Stimulated activated CD4-positive, alpha-beta T cell treated with anti-CD3 and anti-CD28 coated beads, TNF-alpha, amount 100 ng/mL, for 4 hours (primary cell): ENCODE measurements around the gene TMEM26.
"Not testable (repeated sequence)": the region's sequence is repeated elsewhere in the genome, so short reads cannot be mapped to it uniquely, and the experiment has no call there.

ENCODE experiments used
- DNase-seq, 3 experiments: peaks; one replicate each; pipeline ENCODE4 v3.0.0-alpha.2; 2020; ENCODE audit warnings: low read depth in 3 of 3

Gene TMEM26

GRCh38 chr10:61400524-61400923, 52.7 kb downstream of the TMEM26 start:
- no peak for DNase-seq

DNA sequence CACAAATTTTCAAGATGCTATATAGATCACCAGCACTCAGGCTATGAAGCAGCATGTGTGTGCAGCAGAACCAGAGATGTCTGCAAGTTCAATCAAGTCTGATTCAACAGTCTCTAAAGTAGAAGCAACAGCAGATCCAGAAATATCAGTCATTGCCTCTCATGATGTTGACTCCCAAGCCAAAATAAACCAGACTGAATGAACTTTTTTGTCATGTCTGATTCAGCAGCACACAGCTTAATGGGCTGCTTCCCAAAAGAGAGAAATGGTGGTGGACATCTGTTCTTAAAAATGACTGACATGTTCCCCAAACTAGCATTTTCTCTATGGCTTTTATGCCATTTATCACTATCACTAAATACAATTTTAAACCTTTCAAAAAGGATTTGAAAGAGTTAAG, 53.8 kb downstream of the TMEM26 start:
- no peak for DNase-seq

- no peak for DNase-seq
Observed at GRCh38 chr10:61398366-61399129, 54.6 kb downstream of the TMEM26 start.

- DNase-seq, result no peak
Observed at GRCh38 chr10:61397175-61397986, 55.8 kb downstream of the TMEM26 start.

DNA sequence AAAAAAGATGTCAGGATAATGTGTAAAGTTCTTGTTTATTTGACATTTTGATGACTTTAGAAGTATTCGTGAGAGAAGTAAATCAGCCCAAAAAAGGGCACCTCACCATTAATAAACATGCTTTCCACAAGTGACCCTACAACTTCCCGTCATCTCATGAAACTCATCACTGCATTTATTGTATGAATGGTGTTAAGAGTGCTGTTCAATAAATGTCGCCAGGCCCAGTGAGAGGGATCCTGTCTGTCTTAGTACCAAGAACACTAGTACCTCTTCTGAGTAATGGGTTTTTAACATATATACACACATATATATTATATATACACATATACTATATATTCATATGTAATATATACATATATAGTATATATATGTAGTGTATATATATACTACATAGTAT, 61.9 kb downstream of the TMEM26 start:
- no peak for DNase-seq

DNA sequence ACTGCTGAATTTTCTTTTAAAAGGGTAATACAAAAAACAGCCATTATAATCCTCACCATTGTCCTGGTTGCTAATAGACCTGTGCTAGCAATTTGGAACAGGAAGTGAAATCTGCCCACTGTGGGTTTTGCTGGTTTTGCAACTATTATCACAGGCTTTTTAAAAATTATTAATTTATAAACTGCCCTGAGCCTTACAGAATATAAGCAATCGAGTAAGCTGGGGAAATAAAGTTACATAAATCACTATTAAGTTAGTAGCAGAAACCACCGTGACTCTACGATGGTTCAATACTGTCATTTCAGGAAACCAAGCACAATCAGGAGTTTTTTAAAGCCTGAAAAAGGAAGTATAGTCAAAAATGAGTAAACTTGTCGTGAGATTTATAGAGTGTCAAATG, 62.3 kb downstream of the TMEM26 start:
- no peak for DNase-seq

DNA sequence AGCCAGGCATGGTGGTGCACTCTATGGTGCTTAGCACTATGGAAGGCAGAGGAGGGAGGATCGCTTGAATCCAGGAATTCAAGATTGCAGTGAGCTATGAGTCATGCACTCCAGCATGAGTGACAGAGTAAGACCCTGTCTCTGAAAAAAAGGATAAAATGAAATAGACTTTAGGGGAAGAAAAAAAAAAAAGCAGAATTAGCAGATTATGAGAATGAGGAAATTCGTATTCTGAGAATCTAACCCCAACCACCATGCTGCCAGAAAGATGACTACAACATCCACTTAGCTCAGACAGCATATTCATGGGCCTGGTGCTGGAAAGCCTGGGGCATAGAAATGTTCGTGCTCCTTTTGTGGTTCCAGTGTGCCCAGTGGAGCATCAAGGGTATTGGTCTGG, 63.3 kb downstream of the TMEM26 start:
- no peak for DNase-seq

DNA sequence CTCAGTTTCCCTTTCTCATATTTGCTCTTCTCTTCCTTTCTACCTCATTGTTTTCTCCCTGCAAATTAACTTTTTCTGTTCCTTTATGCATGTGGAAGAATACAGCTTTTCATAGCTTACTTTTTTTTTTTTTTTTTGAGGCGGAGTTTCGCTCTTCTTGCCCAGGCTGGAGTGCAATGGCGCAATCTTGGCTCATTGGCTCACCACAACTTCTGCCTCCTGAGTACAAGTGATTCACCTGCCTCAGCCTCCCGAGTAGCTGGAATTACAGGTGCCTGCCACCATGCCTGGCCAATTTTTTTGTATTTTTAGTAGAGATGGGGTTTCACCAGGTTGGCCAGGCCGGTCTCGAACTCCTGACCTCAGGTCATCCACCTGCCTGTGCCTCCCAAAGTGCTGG, 64.2 kb downstream of the TMEM26 start:
- DNase-seq, result not testable (repeated sequence)

DNA sequence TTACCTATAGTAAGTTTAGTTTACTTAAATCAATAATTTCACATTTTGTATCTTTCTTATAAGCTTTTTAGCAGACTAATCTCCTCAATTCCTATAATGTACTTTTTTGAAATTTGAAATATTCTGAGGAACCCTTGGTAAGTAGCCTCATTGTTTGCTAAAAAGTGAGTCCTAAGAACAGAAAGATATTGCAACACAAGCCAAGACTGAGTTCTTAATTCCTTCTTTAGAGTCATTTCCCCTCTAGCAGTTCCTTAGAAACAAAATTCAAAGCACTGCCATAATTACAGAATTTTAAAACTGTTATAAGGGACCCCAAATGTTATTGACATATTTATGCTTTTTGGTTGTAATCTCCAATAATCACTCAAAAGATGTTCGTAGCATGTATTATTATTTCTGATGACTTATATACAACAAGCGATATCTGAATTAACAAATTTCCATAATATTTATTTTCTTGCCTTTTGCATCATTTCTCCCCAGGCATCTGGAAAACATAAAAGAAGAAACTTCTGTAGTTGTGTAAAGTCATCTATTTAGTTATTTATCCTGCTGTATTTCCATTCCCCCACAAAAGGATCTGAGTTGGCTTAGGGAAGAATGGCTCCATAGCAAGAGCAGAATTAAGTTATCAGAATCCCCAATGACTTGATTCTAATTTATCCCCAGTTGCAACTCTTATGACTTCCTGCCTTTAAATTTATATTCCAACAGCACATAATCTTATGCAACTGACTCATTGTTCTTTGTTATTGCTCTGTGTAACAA, 67.8 kb downstream of the TMEM26 start:
- DNase-seq, result no peak

DNA sequence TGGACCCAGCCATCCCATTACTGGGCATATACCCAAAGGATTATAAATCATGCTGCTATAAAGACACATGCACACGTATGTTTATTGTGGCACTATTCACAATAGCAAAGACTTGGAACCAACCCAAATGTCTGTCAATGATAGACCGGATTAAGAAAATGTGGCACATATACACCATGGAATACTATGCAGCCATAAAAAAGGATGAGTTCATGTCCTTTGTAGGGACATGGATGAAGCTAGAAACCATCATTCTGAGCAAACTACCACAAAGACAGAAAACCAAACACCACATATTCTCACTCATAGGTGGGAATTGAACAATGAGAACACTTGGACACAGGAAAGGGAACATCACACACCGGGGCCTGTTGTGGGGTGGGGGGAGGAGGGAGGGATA, 72.0 kb downstream of the TMEM26 start:
- DNase-seq, result not testable (repeated sequence)

- no peak for DNase-seq
Observed at GRCh38 chr10:61378865-61379264, 74.3 kb downstream of the TMEM26 start.

GRCh38 chr10:61376908-61377368, 76.2 kb downstream of the TMEM26 start:
- DNase-seq, result no peak

DNA sequence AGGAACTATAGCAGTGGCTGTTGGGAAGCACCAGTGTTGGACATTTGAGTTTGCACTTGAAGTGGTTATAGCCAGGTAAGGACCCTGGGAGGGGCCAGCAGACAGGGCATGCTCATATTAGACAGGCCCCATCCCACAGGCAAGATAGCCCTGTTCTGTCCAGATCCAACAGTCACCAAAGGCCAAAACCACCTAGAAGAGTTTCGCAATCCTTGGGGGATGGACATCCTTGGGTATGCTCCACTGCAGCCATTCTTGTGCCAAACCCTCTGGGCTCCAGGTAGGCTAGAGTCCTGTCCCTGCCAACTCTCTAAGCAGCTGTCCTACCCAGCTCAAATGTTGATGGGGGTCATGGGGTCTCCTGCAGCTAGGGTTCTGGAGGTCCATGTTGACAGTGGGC, 76.8 kb downstream of the TMEM26 start:
- DNase-seq, result no peak

- no peak for DNase-seq
Observed at GRCh38 chr10:61366365-61366764, 86.8 kb downstream of the TMEM26 start.

- DNase-seq, result no peak
Observed at GRCh38 chr10:61364619-61365018, 88.6 kb downstream of the TMEM26 start.

DNA sequence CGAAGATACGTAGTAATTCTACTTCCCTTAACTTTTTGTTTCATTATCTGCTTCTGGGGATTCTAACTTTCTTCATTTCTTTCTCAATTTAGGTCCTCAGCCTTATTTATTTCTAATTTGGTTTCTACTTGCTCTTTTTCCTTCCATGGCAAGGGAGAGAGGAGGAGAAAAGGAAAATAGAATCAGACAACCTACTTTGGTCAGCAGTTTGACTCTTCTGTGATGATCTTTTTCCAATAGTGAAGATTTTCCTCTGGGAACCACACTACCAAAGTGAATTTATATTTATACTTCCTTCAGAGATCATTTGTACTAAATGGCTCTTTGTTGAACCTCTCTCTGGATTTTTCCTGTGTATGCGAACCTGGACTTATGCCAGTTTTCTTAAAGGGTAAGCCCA, 90.2 kb downstream of the TMEM26 start:
- DNase-seq, result no peak

DNA sequence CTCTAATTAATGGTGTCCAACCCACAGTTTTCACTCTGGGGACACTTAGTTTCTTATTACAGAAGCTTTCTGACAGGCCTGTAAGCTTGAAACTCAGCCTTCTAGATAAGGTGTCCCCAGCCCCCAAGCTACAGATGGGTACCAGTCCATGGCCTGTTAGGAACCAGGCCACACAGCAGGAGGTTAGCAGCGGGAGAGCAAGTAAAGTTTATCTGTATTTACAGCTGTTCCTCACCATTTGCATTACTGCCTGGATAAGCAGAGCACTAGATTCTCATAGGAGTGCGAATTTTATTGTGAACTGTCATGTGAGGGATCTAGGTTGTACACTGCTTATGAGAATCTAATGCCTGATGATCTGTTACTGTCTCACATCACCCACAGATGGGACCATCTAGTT, 93.7 kb downstream of the TMEM26 start:
- DNase-seq, result no peak

DNA sequence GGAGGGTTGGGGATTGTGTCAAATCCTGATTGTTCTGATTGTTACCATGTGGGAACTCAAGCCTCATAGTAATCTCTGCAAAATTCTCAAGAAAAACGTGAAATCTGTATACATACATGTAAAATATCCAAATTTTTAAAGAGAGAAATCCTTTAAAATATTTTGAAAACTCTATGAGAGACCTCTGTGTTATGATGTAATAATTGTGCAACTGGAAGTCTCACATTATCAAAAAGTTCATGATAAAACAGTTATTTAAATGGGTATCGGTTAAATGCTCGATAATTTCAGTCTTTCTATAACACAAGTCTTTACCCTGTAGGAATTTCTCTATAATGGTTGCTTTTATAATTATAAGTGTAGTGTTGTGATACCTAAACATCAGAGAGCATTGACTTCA, 95.5 kb downstream of the TMEM26 start:
- no peak for DNase-seq
